Measurements from ENCODE around the gene CDADC1.

- TF ChIP-seq EP300 (IDR thresholded peaks at IDR 0.05): no peak
- TF ChIP-seq, protein P1, sequence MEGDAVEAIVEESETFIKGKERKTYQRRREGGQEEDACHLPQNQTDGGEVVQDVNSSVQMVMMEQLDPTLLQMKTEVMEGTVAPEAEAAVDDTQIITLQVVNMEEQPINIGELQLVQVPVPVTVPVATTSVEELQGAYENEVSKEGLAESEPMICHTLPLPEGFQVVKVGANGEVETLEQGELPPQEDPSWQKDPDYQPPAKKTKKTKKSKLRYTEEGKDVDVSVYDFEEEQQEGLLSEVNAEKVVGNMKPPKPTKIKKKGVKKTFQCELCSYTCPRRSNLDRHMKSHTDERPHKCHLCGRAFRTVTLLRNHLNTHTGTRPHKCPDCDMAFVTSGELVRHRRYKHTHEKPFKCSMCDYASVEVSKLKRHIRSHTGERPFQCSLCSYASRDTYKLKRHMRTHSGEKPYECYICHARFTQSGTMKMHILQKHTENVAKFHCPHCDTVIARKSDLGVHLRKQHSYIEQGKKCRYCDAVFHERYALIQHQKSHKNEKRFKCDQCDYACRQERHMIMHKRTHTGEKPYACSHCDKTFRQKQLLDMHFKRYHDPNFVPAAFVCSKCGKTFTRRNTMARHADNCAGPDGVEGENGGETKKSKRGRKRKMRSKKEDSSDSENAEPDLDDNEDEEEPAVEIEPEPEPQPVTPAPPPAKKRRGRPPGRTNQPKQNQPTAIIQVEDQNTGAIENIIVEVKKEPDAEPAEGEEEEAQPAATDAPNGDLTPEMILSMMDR (IDR thresholded peaks at IDR 0.05): no peak
These were observed 6.4 kb upstream of the CDADC1 start for GRCh38 chr13:49241296-49241695.

Data from sigmoid colon (tissue), 4 donors.